Right renal pelvis (tissue), 4 donors: ENCODE data around the gene STX3. TPM values are rescaled to one million over a fixed set of nuclear protein-coding genes. Genes with fewer than 3 reads are reported as not detected.
"Not testable (repeated sequence)": the region's sequence is repeated elsewhere in the genome, so short reads cannot be mapped to it uniquely, and the experiment has no call there.

Source experiments
- DNase-seq, 4 donors: peaks; one replicate each; pipeline ENCODE4 v3.0.0-alpha.2; 2013; ENCODE audit warnings: low read depth in 4 of 4, low spot score in 3 of 4, missing footprints in 1 of 4
- polyA plus RNA-seq, 4 donors: library from polyadenylated mRNA; unstranded; fragments of 120-200 nt; gene quantifications; one replicate each; pipeline ENCODE4 v1.2.1, GENCODE V29; 2013; ENCODE audit not compliant: insufficient read length in 4 of 4

The STX3 gene
- polyA plus RNA-seq, 4 donors: 43.1 to 55.5 (median 47.7) TPM

DNA sequence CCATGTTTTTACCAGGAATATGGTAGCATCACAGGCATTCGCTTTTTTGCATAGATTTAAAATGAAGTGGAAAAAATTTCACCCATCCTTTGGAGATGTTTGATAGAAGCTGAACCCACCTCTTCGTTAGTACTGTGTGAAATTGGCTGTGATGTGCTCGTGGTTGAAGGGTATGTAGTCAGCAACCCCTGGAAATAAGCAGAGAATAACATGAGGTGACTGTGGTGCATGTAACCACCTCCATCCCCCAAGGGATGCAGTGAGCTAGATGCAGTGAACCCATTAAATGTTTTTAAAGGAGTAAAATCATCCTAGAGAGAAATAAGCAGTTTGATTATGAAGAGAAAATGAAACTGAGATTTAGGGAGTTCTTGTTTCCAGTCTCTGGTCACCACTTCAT is 74.2 kb downstream of the STX3 start:
- DNase-seq: no peak

DNA sequence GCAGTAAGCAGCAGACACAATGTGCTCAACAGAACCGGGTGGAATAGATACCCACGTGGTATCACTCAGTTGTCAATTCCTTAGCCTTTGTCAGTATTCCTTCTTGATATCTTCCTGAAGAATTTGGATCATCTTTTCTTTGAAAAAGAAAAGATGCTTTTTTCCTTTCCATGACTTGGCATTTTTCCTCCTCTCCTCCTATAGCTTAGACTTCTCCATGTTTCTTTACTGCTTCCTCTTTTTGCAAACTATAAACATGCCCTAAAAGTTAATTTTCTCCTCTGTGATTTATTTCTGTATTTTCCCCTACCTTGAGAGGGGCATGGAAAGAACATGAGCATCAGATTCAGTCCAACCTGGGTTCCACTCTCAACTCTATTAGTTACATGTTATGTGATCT is 78.4 kb downstream of the STX3 start:
- no peak for DNase-seq

DNA sequence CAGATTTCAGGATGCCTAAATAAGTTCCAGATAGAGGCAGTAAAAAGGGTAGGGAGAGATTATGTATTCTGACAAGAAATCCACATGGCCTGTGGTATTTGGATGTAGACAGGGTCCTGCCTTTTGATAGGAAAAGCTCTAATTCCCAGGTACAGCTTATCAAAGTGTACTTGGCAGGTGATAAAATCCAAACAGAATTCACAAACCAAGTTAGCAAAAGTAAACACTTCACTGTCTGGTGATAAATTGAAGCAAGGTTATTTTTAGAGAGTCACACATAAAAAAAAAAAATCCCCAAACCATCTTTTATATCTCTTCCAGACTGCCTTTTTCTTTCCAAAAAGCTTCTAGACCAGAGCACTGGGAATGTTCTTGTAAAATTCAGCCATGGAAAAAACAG is 84.4 kb downstream of the STX3 start:
- no peak for DNase-seq

GRCh38 chr11:59841514-59841913 is 86.3 kb downstream of the STX3 start:
- no peak for DNase-seq

DNA sequence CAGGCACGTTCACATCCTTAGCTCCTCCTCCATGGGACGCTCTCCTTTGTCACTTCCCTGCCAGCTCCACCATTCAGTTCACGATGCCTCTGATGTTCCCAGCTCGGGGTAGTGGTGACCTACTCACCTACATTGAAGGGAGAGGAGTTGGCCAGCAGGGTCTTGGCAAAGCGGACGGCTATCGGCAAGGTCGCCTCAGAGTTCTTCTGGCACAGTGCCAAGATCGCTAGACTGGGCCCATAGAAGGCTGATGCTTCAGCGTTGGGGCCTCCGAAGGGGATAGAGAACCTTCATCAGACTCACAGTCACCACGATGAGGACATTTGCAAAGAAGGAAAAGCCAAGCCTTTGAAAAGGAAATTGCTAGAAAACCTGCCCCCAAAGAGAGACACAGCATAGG is 87.1 kb downstream of the STX3 start:
- no peak for DNase-seq

- no peak for DNase-seq
Observed at GRCh38 chr11:59845399-59845798, 90.2 kb downstream of the STX3 start, which contains the start of gene CBLIF. CBLIF (minus strand) TSS chr11:59845499; CDS start chr11:59845453, 46 bp downstream.

DNA sequence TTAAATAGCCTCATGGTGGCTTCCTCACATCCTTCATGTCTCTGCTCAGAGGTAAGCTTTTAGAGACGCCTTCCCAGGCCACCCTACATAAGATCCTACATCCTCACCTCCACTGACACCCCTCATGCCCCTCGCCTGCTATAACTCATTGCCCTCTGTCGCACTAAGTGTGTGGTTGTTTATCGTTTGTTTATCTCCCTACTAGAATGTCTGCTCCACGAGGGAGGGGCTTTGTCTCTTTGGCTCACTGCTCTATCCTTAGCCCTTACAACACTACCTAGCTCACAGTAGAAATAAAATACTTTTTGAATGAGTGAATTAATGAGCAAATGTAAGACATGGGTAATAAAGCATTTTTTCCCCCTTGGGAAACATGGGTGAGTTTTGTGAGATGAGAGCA is 91.4 kb downstream of the STX3 start:
- no peak for DNase-seq

- DNase-seq: no peak
Observed at GRCh38 chr11:59847626-59848025, 92.5 kb downstream of the STX3 start.

- DNase-seq: not testable (repeated sequence)
Observed at GRCh38 chr11:59848439-59848838, 93.3 kb downstream of the STX3 start.

GRCh38 chr11:59849129-59849528 is 94.0 kb downstream of the STX3 start:
- no peak for DNase-seq

- not testable (repeated sequence) for DNase-seq
Observed at GRCh38 chr11:59849551-59849950, 94.4 kb downstream of the STX3 start.

- DNase-seq: not testable (repeated sequence)
Observed at GRCh38 chr11:59851416-59851815, 96.2 kb downstream of the STX3 start.

- DNase-seq: no peak
Observed at GRCh38 chr11:59854871-59855270, 99.7 kb downstream of the STX3 start.

Other genes starting within 250 kb of the STX3 start
- under 1 TPM; 0.04 to 0.05 (median 0.04) TPM for gene OR4D9, start 243.8 kb upstream of the STX3 start, polyA plus RNA-seq
- 10 to 100 TPM; 49.1 to 62.2 (median 57.1) TPM for gene OSBP, start 139.6 kb upstream of the STX3 start, polyA plus RNA-seq
- 10 to 100 TPM; 37.8 to 50.2 (median 43.8) TPM for gene PATL1, start 86.3 kb upstream of the STX3 start, polyA plus RNA-seq
- not detected for gene OR10V1, start 41.5 kb upstream of the STX3 start, polyA plus RNA-seq
- 10 to 100 TPM; 62.0 to 64.3 (median 63.5) TPM for gene MRPL16, start 55.4 kb downstream of the STX3 start, polyA plus RNA-seq
- gene CBLIF, start 90.1 kb downstream of the STX3 start, polyA plus RNA-seq: under 1 TPM in 2 of 4 donors, not detected in 2; 0.08 to 0.16 TPM
- under 1 TPM in 1 of 4 donors, not detected in 3; 0.50 TPM for gene TCN1, start 111.1 kb downstream of the STX3 start, polyA plus RNA-seq
- gene OOSP3, start 123.4 kb downstream of the STX3 start, polyA plus RNA-seq: under 1 TPM in 2 of 4 donors, not detected in 2; 0.12 to 0.20 TPM
- under 1 TPM; 0.12 to 0.43 (median 0.30) TPM for gene OOSP1, start 183.1 kb downstream of the STX3 start, polyA plus RNA-seq
- gene OOSP4A, start 208.7 kb downstream of the STX3 start, polyA plus RNA-seq: not detected